CD8-positive, alpha-beta memory T cell (primary cell): ENCODE results near the gene EED. TPM values are rescaled to one million over a fixed set of nuclear protein-coding genes. Genes with fewer than 3 reads are reported as not detected.

Source experiments
- CTCF ChIA-PET: fragments of 350-600 bp; sonication (Branson Sonifier 250); formaldehyde crosslinking; loops from one replicate; lab custom pipeline; 2021; ENCODE audit warnings: antibody characterized with exemption; lab: Charles Lee
- POLR2A ChIA-PET: fragments of 350-600 bp; sonication (Branson Sonifier 250); formaldehyde crosslinking; loops from one replicate; lab custom pipeline; 2021; ENCODE audit warnings: antibody characterized with exemption; lab: Charles Lee
- DNase-seq, 5 donors: peaks; one replicate each; pipeline versions ENCODE4 v3.0.0 to v3.0.0-alpha.2; 2020 to 2022; ENCODE audit warnings: mixed read lengths in 1 of 5
- H3K27ac ChIP-seq: one replicate; pipeline ENCODE4 v1.7.0; 2013; ENCODE audit warnings: low read depth, mild to moderate bottlenecking, low read length, moderate library complexity
- H3K27me3 ChIP-seq: 2 replicates; pipeline ENCODE4 v1.7.0; 2013; ENCODE audit warnings: low read length, mild to moderate bottlenecking; ENCODE audit not compliant: insufficient read depth, poor library complexity, severe bottlenecking
- H3K36me3 ChIP-seq: 2 replicates; pipeline ENCODE4 v1.7.0; 2013; ENCODE audit warnings: mild to moderate bottlenecking, low read length, moderate library complexity; ENCODE audit not compliant: insufficient read depth
- H3K4me1 ChIP-seq: 2 replicates; pipeline ENCODE4 v1.7.0; 2013; ENCODE audit warnings: mild to moderate bottlenecking, low read length, moderate library complexity; ENCODE audit not compliant: insufficient read depth
- H3K4me3 ChIP-seq: 2 replicates; pipeline ENCODE4 v1.7.0; 2013; ENCODE audit warnings: mild to moderate bottlenecking, low read length
- H3K9me3 ChIP-seq: 2 replicates; pipeline ENCODE4 v1.7.0; 2013; ENCODE audit warnings: mild to moderate bottlenecking, low read length
- H3K27ac Mint-ChIP-seq, 8 donors: one replicate each; pipeline ENCODE4 v1.8.0; 2020 to 2021; ENCODE audit warnings: mixed read lengths in 8 of 8, mild to moderate bottlenecking in 6 of 8, inconsistent platforms in 3 of 8, moderate library complexity in 3 of 8
- H3K27me3 Mint-ChIP-seq, 2 donors: one replicate each; pipeline ENCODE4 v1.8.0; 2020 to 2021; ENCODE audit warnings: mixed read lengths in 2 of 2, mild to moderate bottlenecking in 1 of 2, moderate library complexity in 1 of 2
- H3K36me3 Mint-ChIP-seq, 3 donors: one replicate each; pipeline ENCODE4 v1.8.0; 2020 to 2021; ENCODE audit warnings: mixed read lengths in 3 of 3, inconsistent platforms in 1 of 3, mild to moderate bottlenecking in 1 of 3
- H3K4me1 Mint-ChIP-seq, 3 donors: one replicate each; pipeline ENCODE4 v1.8.0; 2020 to 2021; ENCODE audit warnings: mixed read lengths in 3 of 3, inconsistent platforms in 1 of 3, mild to moderate bottlenecking in 1 of 3
- H3K4me3 Mint-ChIP-seq, 7 donors: one replicate each; pipeline ENCODE4 v1.8.0; 2020 to 2021; ENCODE audit warnings: mixed read lengths in 7 of 7, mild to moderate bottlenecking in 6 of 7, moderate library complexity in 4 of 7, inconsistent platforms in 2 of 7
- H3K9me3 Mint-ChIP-seq, 5 donors: one replicate each; pipeline ENCODE4 v1.8.0; 2020 to 2022; ENCODE audit warnings: mixed read lengths in 5 of 5, mild to moderate bottlenecking in 3 of 5, moderate library complexity in 2 of 5, inconsistent platforms in 1 of 5
- polyA plus RNA-seq: library from polyadenylated mRNA; unstranded; fragments of 300-500 nt; fragmentation: Illumina TruSeq; gene quantifications from one replicate; pipeline ENCODE4 v1.2.3, GENCODE V29; 2021
- total RNA-seq, 2 experiments: library from RNA; stranded (reverse); gene quantifications; one replicate each; pipeline ENCODE4 v1.2.3, GENCODE V29; 2021

EED gene
- total and polyA plus RNA-seq, 3 experiments from 2014 or later, result 23.6 to 190 (median 188) TPM

- peaks cover 0 to 36% (median 4%) of the 10 kb centered on the region in 3 donors for H3K4me1 Mint-ChIP-seq
- H3K4me1 ChIP-seq, result peaks cover 47% of the 10 kb centered on the region
- POLR2A ChIA-PET, result interaction anchor here (0.7 to 1.6 kb wide), 7 partner anchors 8 to 618 kb away, joined by 3 to 10 read pairs (median 4); partner anchors contain the start of genes DLG2, PICALM and TMEM126B
Measured at GRCh38 chr11:86245369-86246292, 1.1 kb downstream of the EED start.

GRCh38 chr11:86246293-86246675 lies 1.7 kb downstream of the EED start:
- no peaks in the 10 kb centered on the region for H3K9me3 ChIP-seq
- Mint-ChIP-seq H3K4me3 (no peak overlapping the region), H3K27me3 (peaks cover 0 to 4% of the 10 kb centered on the region in 2 donors), H3K9me3 (no peaks in the 10 kb centered on the region), H3K27ac (peak overlapping the region in 1 of 8 donors; percentile 23), H3K36me3 (peaks cover 0 to 6% (median 1%) of the 10 kb centered on the region in 3 donors), H3K4me1 (peaks cover 3 to 39% (median 7%) of the 10 kb centered on the region in 3 donors)
- ChIA-PET POLR2A (no interaction called here), CTCF (no interaction called here)
- H3K4me1 ChIP-seq, result peaks cover 48% of the 10 kb centered on the region
- peak overlapping the region; percentile 100 for H3K4me3 ChIP-seq
- H3K36me3 ChIP-seq, result no peaks in the 10 kb centered on the region
- H3K27ac ChIP-seq, result peak overlapping the region; percentile 96
- DNase-seq, result no peak
- no peaks in the 10 kb centered on the region for H3K27me3 ChIP-seq

More at GRCh38 chr11:86245369-86246292, 1.1 kb downstream of the EED start:
- no peaks in the 10 kb centered on the region for H3K27me3 ChIP-seq
- Mint-ChIP-seq H3K36me3 (peaks cover 0 to 3% (median 1%) of the 10 kb centered on the region in 3 donors), H3K4me3 (no peak overlapping the region), H3K27me3 (peaks cover 0 to 4% of the 10 kb centered on the region in 2 donors), H3K27ac (no peak overlapping the region), H3K9me3 (no peaks in the 10 kb centered on the region)
- peak overlapping the region; percentile 100 for H3K4me3 ChIP-seq
- no peaks in the 10 kb centered on the region for H3K36me3 ChIP-seq
- no peaks in the 10 kb centered on the region for H3K9me3 ChIP-seq
- DNase-seq, result peak in 3 of 5 donors; percentile 4 to 44 (median 17)
- CTCF ChIA-PET, result interaction anchor here (1.3 to 1.6 kb wide), 2 partner anchors 52 to 57 kb away, joined by 5 read pairs; partner anchors contain the start of gene HIKESHI
- peak overlapping the region; percentile 96 for H3K27ac ChIP-seq

GRCh38 chr11:86247608-86248007 lies 3.1 kb downstream of the EED start:
- POLR2A ChIA-PET, result no interaction called here
- H3K27ac ChIP-seq, result no peak overlapping the region
- H3K27me3 Mint-ChIP-seq, result peaks cover 0 to 4% of the 10 kb centered on the region in 2 donors
- peaks cover 16 to 50% (median 17%) of the 10 kb centered on the region in 3 donors for H3K4me1 Mint-ChIP-seq
- peaks cover 0 to 16% (median 4%) of the 10 kb centered on the region in 3 donors for H3K36me3 Mint-ChIP-seq
- H3K4me3 ChIP-seq, result no peak overlapping the region
- H3K9me3 ChIP-seq, result no peaks in the 10 kb centered on the region
- peaks cover 52% of the 10 kb centered on the region for H3K4me1 ChIP-seq
- H3K9me3 Mint-ChIP-seq, result no peaks in the 10 kb centered on the region
- H3K27me3 ChIP-seq, result no peaks in the 10 kb centered on the region
- no peak for DNase-seq
- H3K27ac Mint-ChIP-seq, result peak overlapping the region in 7 of 8 donors; percentile 4 to 79 (median 48)
- peak overlapping the region in 5 of 7 donors; percentile 28 to 74 (median 62) for H3K4me3 Mint-ChIP-seq
- H3K36me3 ChIP-seq, result no peaks in the 10 kb centered on the region
- CTCF ChIA-PET, result interaction anchor here (0.6 kb wide), 1 partner anchor 657 kb away, joined by 3 read pairs; no protein-coding TSS in a partner anchor

GRCh38 chr11:86248609-86249008 lies 4.1 kb downstream of the EED start:
- Histone ChIP-seq H3K4me1 (peaks cover 51% of the 10 kb centered on the region), H3K9me3 (no peaks in the 10 kb centered on the region), H3K27me3 (no peaks in the 10 kb centered on the region), H3K4me3 (no peak overlapping the region), H3K36me3 (no peaks in the 10 kb centered on the region), H3K27ac (no peak overlapping the region)
- Mint-ChIP-seq H3K27me3 (no peaks in the 10 kb centered on the region), H3K4me3 (peak overlapping the region in 5 of 7 donors; percentile 61 to 74 (median 64)), H3K4me1 (peaks cover 25 to 56% (median 27%) of the 10 kb centered on the region in 3 donors), H3K27ac (peak overlapping the region in 6 of 8 donors; percentile 39 to 85 (median 78)), H3K36me3 (peaks cover 0 to 22% (median 4%) of the 10 kb centered on the region in 3 donors), H3K9me3 (no peaks in the 10 kb centered on the region)
- no peak for DNase-seq
- CTCF ChIA-PET, result interaction anchor here (1.1 kb wide), 1 partner anchor 207 kb away, joined by 3 read pairs; no protein-coding TSS in a partner anchor
- POLR2A ChIA-PET, result no interaction called here

GRCh38 chr11:86249307-86250098 lies 5.0 kb downstream of the EED start:
- peak overlapping the region in 7 of 8 donors; percentile 31 to 81 (median 45) for H3K27ac Mint-ChIP-seq
- peak overlapping the region in 6 of 7 donors; percentile 59 to 75 (median 72) for H3K4me3 Mint-ChIP-seq
- Histone ChIP-seq H3K4me3 (no peak overlapping the region), H3K27me3 (no peaks in the 10 kb centered on the region), H3K9me3 (no peaks in the 10 kb centered on the region), H3K36me3 (no peaks in the 10 kb centered on the region), H3K4me1 (peaks cover 46% of the 10 kb centered on the region), H3K27ac (no peak overlapping the region)
- H3K36me3 Mint-ChIP-seq, result peaks cover 0 to 22% (median 4%) of the 10 kb centered on the region in 3 donors
- no peaks in the 10 kb centered on the region for H3K27me3 Mint-ChIP-seq
- peaks cover 27 to 56% (median 28%) of the 10 kb centered on the region in 3 donors for H3K4me1 Mint-ChIP-seq
- no peaks in the 10 kb centered on the region for H3K9me3 Mint-ChIP-seq
- POLR2A ChIA-PET, result interaction anchor here (0.7 kb wide), 1 partner anchor 188 kb away, joined by 5 read pairs; no protein-coding TSS in a partner anchor
- CTCF ChIA-PET, result interaction anchor here (0.7 to 1.1 kb wide), 2 partner anchors 31 to 208 kb away, joined by 3 read pairs; no protein-coding TSS in a partner anchor
- no peak for DNase-seq

GRCh38 chr11:86251345-86251744 lies 6.8 kb downstream of the EED start:
- Mint-ChIP-seq H3K27me3 (no peaks in the 10 kb centered on the region), H3K36me3 (peaks cover 0 to 33% (median 4%) of the 10 kb centered on the region in 3 donors), H3K4me1 (peaks cover 39 to 61% (median 40%) of the 10 kb centered on the region in 3 donors), H3K9me3 (no peaks in the 10 kb centered on the region), H3K27ac (peak overlapping the region in 4 of 8 donors; percentile 18 to 72 (median 60)), H3K4me3 (peak overlapping the region; percentile 54 to 75 (median 68))
- CTCF ChIA-PET, result interaction anchor here (1.0 to 1.2 kb wide), 2 partner anchors 18 to 33 kb away, joined by 3 read pairs; no protein-coding TSS in a partner anchor
- Histone ChIP-seq H3K36me3 (no peaks in the 10 kb centered on the region), H3K4me3 (no peak overlapping the region), H3K9me3 (no peaks in the 10 kb centered on the region), H3K4me1 (peaks cover 42% of the 10 kb centered on the region), H3K27me3 (no peaks in the 10 kb centered on the region), H3K27ac (no peak overlapping the region)
- no peak for DNase-seq
- POLR2A ChIA-PET, result no interaction called here

GRCh38 chr11:86255896-86256295 lies 11.3 kb downstream of the EED start:
- Mint-ChIP-seq H3K27me3 (no peaks in the 10 kb centered on the region), H3K27ac (peak overlapping the region in 2 of 8 donors; percentile 6 to 54), H3K4me1 (peaks cover 25 to 49% (median 42%) of the 10 kb centered on the region in 3 donors), H3K4me3 (no peak overlapping the region), H3K9me3 (no peaks in the 10 kb centered on the region), H3K36me3 (peaks cover 0 to 57% (median 11%) of the 10 kb centered on the region in 3 donors)
- H3K27ac ChIP-seq, result no peak overlapping the region
- no peak overlapping the region for H3K4me3 ChIP-seq
- CTCF ChIA-PET, result no interaction called here
- H3K27me3 ChIP-seq, result no peaks in the 10 kb centered on the region
- peaks cover 6% of the 10 kb centered on the region for H3K36me3 ChIP-seq
- H3K9me3 ChIP-seq, result no peaks in the 10 kb centered on the region
- DNase-seq, result no peak
- POLR2A ChIA-PET, result no interaction called here
- H3K4me1 ChIP-seq, result peaks cover 5% of the 10 kb centered on the region
